HG03354 (cell line): ENCODE measurements around the gene BTK.
"Not testable (repeated sequence)": the region's sequence is repeated elsewhere in the genome, so short reads cannot be mapped to it uniquely, and the experiment has no call there.

Experiments used
- ATAC-seq: cut with Tn5 transposase; IDR thresholded peaks from one replicate; pipeline ENCODE4 v1.9.1; 2021; ENCODE audit warnings: mild to moderate bottlenecking; ENCODE audit not compliant: unreplicated experiment, poor library complexity, severe bottlenecking

The BTK gene

DNA sequence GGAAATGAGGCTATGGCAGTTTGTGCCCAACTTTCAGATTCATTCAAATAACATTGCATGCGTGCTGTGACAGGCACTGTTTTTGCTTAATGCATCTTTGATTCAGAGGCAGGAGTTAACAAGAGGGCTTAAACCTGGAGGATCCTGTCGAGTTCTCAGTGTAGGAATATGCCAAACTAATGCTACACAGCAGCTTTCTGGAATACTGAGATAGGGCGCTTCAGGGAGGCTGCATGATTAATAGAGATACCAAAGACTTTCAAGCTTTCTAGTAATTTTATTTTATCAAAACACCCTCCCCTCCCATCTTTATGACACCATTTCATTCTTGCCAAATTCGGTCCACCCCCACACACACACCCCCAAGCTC, 36.8 kb downstream of the BTK start:
- ATAC-seq: no peak

DNA sequence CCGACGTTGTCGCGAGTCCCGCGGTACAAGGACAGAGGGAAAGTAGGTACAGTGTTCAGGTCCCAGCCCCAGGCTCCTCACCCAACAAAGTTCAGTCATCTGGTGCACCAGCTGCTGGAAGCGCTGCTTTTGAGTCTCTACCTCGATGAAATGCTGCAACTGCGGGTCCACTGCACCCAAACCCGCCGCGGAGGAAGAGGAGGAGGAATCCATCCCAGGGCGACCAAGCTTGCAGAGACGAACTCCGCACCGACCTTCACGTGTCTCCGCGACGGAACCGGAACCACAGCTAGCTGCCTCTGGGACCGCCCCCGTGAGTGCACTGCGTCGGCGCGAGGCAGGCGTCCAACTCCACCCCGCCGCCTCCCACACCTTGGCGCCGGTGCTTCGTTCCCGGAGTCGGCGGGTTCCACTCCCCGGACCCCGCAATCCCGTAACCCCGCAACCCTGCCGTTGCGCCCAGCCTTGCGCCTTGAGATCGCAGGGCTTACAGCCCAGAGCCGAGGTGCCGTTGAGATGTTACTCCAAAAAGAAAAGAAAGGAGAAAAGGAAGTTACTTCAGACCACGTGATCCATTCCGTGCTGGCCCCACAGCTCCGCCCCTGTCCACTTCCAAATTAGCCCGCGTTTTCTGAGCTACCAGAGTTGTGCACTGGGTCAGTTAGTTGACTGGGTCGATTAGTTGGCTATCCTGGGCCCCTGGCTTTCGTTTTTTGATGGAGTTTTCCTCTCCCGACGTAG, 37.4 kb downstream of the BTK start, which contains the start of gene TIMM8A:
Gene TIMM8A (minus strand): TSS at position 291 of the 741 bp plus-strand sequence. CDS start 78 bp downstream, at position 213.
- peak; percentile 98 for ATAC-seq

- ATAC-seq: peak; percentile 15
These were observed 38.0 kb downstream of the BTK start for GRCh38 chrX:101347859-101348451.

GRCh38 chrX:101337776-101338271, 48.2 kb downstream of the BTK start:
- ATAC-seq: no peak

DNA sequence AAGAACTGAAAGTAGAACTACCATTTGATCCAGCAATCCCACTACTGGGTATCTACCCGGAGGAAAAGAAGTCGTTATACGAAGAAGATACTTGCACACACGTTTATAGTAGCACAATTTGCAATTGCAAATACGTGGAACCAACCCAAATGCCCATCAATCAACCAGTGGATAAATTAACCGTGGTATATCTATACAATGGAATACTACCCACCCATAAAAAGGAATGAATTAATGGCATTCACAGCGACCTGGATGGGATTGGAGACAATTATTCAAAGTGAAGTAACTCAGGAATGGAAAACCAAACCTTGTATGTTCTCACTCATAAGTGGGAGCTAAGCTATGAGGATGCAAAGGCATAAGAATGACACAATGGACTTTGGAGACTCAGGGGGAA, 51.7 kb downstream of the BTK start:
- ATAC-seq: not testable (repeated sequence)

- ATAC-seq: not testable (repeated sequence)
These were observed 59.4 kb downstream of the BTK start for GRCh38 chrX:101326600-101326999.

GRCh38 chrX:101303790-101304189, 82.2 kb downstream of the BTK start:
- ATAC-seq: no peak
